MG63 (cell line): ENCODE results near the gene COL23A1. TPM values are rescaled to one million over a fixed set of nuclear protein-coding genes. Genes with fewer than 3 reads are reported as not detected.
A peak's percentile ranks its signal among the peaks of the same experiment; 100 is the strongest.

Source experiments
- DNase-seq: peaks from one replicate; pipeline ENCODE4 v3.0.0-alpha.2; 2020
- H3K27me3 ChIP-seq: fragments of 250-450 bp; sonication (Bioruptor Pico); 2 replicates; pipeline ENCODE4 v1.5.1; 2020; ENCODE audit warnings: mild to moderate bottlenecking, moderate library complexity
- H3K36me3 ChIP-seq: fragments of 250-450 bp; sonication (Bioruptor Pico); 2 replicates; pipeline ENCODE4 v1.5.1; 2020; ENCODE audit warnings: mild to moderate bottlenecking, moderate library complexity
- H3K4me3 ChIP-seq: fragments of 250-450 bp; sonication (Bioruptor Pico); 2 replicates; pipeline ENCODE4 v1.5.1; 2020; ENCODE audit warnings: mild to moderate bottlenecking, moderate library complexity
- H3K9me3 ChIP-seq: fragments of 250-450 bp; sonication (Bioruptor Pico); 2 replicates; pipeline ENCODE4 v1.5.1; 2020; ENCODE audit warnings: mild to moderate bottlenecking, moderate library complexity
- total RNA-seq: library from RNA; depleted of rRNA; stranded (reverse); fragments of >200 nt; shearing (Covaris generic); gene quantifications from 2 replicates; pipeline ENCODE4 v1.2.3, GENCODE V29; 2014; ENCODE audit warnings: low replicate concordance

Gene COL23A1
- total RNA-seq, 1 experiment from 2014 or later = 107 TPM

DNA sequence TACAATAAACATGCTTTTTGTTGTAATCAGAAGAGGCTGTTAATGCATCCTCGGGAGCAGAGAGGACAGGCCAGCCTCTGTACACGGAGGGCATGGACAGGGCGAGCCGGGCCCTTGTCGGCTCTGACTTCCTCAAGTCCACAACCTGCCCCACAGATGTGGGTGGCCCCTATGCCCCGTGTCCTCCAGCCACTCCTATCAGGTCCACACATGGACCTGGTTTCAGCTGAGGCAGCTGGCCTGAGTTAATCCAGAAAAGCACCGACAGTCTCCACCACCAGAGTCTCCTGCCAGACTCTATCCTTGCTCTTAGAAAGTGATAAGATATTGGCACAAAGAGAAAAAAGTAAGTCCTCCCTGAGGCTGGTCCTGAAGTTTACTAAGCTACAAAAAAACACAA lies 305.2 kb downstream of the COL23A1 start:
- Histone ChIP-seq H3K4me3 (no peak overlapping the region), H3K36me3 (peaks cover 49% of the 10 kb centered on the region), H3K9me3 (peaks cover 14% of the 10 kb centered on the region), H3K27me3 (no peaks in the 10 kb centered on the region)
- DNase-seq = no peak

DNA sequence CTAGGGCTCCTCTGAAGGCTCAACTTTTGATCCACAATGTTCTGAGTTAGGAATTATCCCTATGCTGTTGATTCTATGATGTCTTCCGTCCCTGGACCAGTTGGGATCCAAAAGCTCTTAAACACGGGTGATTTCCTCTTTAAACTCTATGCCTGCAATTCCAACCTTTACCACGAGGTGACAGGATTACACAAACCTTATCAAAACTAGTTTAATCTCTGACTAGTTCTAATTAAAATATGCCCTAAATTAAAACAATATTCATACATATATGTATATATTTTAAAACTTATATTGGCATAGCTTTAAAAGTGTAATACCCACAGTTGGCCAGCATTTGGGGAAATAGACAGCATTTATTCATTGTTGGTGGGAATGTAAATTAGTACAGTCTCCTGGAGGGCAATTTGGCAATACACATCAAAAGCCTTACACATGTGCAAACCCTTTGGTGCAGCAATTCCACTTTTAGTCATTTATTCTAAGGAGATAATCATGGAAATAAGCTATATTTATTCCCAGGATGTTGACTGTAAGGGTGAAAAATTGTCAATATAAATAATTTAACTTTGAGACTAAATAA lies 306.0 kb downstream of the COL23A1 start:
- Histone ChIP-seq H3K4me3 (no peak overlapping the region), H3K36me3 (peaks cover 48% of the 10 kb centered on the region), H3K9me3 (peaks cover 14% of the 10 kb centered on the region), H3K27me3 (no peaks in the 10 kb centered on the region)
- no peak for DNase-seq

DNA sequence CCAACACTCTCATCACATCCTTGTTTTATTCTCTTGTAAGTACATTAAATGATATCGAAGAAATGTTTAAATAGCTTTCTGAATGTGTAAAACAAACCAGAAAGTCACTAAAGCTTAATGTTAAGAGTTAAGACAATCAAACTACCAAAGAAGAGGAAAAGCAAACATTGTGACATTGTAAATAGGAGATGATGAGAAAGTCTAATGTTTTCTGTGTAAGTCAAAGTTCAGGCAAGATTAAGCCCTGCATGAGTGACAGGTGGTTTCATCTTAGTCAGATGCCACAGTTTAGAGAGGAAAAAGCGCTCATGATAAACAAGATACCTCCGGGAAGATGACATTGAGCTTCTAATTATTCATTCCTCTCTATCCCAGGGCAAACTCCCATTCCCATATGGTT lies 306.7 kb downstream of the COL23A1 start:
- H3K9me3 ChIP-seq = peaks cover 14% of the 10 kb centered on the region
- DNase-seq = no peak
- H3K27me3 ChIP-seq = no peaks in the 10 kb centered on the region
- H3K36me3 ChIP-seq = peaks cover 48% of the 10 kb centered on the region
- H3K4me3 ChIP-seq = no peak overlapping the region

DNA sequence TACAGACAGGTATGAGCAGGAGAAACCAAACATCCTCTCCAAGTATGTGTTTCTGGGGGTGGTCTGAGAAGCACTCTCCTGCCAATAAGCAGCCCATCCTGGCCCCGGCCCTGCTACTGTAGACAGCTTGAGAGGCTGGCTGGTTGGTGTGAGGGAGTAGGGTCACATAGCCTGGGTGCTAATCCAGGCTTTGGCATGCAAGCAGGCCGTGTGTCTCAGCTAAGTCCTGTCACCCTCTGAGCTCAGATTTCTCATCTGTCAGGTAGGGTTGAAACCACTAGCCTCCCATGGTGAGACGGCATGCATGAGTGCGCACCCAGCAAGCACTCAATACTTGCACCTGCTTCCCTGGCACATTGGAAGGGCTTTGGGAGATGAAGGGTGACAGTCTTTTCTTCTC lies 307.8 kb downstream of the COL23A1 start:
- H3K4me3 ChIP-seq = no peak overlapping the region
- H3K27me3 ChIP-seq = no peaks in the 10 kb centered on the region
- peaks cover 14% of the 10 kb centered on the region for H3K9me3 ChIP-seq
- H3K36me3 ChIP-seq = peaks cover 42% of the 10 kb centered on the region
- no peak for DNase-seq

DNA sequence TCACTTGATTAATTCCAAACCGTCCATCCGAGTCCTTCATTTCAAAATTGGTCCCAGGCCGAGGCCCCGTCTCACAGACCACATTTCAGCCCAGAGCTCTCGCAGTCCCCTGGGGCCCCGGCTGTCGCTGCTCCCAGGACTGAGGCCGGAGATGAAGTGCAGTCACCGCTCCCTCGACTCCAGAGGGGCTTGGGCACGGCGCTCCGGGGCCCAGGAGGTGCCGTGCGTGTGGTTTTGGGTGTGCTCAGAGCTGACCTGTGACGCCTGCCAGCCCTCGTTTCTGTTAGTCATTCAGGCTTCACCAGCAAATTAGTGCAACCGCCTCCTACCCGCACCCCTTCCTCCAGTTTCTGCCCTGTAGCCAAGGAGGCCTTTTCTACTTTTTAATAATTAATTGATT lies 308.9 kb downstream of the COL23A1 start:
- Histone ChIP-seq H3K4me3 (no peak overlapping the region), H3K27me3 (no peaks in the 10 kb centered on the region), H3K9me3 (peaks cover 19% of the 10 kb centered on the region), H3K36me3 (peaks cover 40% of the 10 kb centered on the region)
- peak; percentile 97 for DNase-seq

DNA sequence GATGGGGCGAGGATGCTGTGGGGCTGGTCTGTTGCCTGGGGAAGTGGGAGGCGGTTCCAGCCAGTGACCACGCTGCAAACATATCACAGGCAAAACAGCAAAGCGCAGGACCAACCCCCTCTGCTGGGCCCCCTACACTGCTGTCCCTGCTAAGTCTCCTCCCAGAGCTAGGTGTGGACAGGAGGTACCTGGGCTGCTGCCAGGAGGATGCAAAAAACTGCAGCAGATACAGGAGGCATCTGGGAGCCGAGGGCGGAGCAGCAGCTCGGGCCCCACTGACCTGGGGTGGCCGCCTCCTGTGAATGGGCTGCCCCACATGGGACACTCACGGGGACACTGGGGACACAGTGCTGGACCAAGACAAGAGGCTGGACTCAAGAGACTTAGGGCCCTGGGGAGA lies 309.6 kb downstream of the COL23A1 start:
- H3K27me3 ChIP-seq = no peaks in the 10 kb centered on the region
- H3K9me3 ChIP-seq = peaks cover 24% of the 10 kb centered on the region
- H3K4me3 ChIP-seq = no peak overlapping the region
- peak; percentile 38 for DNase-seq
- H3K36me3 ChIP-seq = peaks cover 42% of the 10 kb centered on the region

DNA sequence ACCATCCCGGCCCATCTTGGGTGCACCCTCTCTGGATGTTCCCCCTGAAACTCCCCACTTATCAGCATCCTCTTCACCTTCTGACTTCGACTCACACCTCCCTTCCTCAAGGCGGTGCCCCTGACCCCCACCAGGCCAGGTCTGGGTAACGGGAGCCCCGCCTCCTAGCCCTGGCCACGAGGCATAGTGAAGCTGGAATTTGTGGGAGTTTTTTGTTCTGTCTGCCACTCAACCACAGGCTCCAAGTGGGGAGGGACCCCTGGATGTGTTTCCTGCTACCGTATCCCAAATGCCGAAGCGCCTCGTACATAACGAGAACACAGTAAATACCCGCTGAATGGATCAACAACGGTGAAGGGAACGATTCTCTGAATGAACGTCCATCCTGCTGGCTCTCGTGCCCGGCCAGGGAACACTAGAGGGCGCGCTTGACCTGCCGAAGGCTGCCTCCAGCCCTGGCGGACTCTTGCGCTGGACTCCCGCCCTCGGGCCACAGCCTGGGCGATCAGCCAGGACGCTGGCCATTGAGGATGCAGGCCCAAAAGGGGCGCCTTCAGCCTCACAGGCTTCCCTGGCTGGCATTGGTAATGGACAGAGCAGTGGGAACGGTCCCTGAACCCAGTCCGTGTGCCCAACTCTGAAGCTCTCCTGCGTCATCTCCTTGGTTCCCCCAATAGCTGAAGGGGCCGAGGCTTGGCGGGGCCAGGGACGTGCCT lies 310.3 kb downstream of the COL23A1 start:
- peak; percentile 96 for DNase-seq
- Histone ChIP-seq H3K4me3 (no peak overlapping the region), H3K27me3 (no peaks in the 10 kb centered on the region), H3K36me3 (peaks cover 38% of the 10 kb centered on the region), H3K9me3 (peaks cover 27% of the 10 kb centered on the region)

DNA sequence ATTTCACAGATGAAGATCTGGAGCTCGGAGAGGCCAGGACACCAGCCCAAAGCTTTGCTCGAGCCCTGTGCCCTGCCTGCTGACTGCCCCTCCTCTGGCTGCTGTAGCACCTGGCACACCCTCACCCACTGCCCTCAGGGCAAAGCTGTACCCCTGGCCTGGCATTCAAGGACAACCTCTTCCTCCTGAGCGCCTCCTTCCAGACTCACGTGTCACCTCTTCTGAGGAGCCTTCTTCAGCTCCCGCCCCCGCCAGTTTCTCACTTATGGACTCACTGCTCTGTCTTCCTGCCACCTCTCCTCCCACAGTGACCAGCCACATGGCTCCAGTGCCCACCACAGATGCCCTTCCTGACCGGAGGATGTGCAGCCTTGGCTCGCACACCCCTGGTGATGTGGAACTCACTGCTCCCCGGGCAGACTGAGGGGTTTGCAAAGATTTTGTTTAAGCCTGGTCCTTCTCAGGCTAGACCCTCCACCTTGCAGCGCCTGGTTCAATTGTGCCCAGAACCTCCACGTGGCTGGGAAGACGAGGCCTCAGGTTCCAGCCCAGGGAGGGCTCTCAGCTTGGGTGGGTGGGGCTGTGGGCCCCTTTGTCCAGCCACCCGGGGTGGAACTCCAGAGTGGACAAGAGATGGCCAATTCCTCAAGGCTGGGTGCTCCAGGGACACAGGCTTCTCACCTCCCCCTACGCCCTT lies 311.0 kb downstream of the COL23A1 start:
- H3K36me3 ChIP-seq = peaks cover 32% of the 10 kb centered on the region
- H3K9me3 ChIP-seq = peaks cover 22% of the 10 kb centered on the region
- DNase-seq = no peak
- no peak overlapping the region for H3K4me3 ChIP-seq
- no peaks in the 10 kb centered on the region for H3K27me3 ChIP-seq

DNA sequence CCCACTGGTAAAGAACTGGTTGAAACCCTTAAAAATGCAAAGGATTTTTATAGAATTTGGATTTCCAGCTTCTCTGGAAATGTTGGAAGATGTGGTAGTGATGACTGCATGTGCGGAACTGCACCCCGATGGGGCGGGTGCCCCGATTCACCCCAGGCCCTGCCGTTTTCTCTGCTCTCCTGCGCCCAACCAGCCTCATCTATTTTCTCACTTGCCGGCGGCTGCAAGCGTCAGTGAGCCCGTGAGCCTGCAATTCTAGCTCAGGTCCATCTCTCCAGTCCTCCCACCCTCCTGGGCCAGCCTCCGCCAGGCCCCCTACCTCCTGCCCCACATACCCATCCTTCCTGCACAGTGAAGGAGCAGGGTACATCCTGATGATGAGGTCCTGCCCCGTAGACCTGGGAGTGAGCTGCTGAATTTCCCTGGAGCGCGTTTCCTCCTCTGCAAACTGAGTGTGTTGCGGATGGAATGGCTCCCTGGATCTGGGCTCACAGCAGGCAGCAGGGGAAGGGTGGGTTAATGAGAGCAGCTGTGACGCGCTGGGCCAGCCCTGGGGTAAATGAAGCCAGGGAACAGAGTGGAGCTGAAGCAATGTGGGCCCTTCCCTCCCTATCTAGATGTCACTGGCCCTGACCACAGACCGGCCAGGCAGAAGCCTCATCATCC lies 311.7 kb downstream of the COL23A1 start:
- Histone ChIP-seq H3K4me3 (no peak overlapping the region), H3K9me3 (peaks cover 15% of the 10 kb centered on the region), H3K27me3 (no peaks in the 10 kb centered on the region), H3K36me3 (peaks cover 26% of the 10 kb centered on the region)
- no peak for DNase-seq

DNA sequence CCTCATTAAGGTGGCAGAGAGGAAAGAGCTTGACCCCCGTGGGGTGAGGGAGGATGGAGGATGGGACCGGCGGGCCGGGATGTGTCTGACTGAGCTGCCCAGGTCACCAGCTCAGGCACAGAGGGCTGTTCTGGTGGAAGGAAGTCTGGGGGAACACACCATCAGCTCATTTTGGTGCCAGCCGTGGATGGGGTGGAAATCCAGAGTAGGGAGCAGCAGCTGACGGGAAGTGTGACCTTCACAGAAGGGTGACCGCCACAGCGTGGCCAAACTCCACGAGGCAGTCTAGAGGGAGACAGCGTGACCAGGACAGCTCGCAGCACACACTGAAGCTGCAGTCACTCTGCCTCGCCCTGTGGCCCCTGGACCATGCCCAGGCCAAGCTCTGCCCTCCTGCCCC lies 312.3 kb downstream of the COL23A1 start:
- Histone ChIP-seq H3K9me3 (peaks cover 14% of the 10 kb centered on the region), H3K4me3 (no peak overlapping the region), H3K36me3 (peaks cover 22% of the 10 kb centered on the region), H3K27me3 (no peaks in the 10 kb centered on the region)
- no peak for DNase-seq

DNA sequence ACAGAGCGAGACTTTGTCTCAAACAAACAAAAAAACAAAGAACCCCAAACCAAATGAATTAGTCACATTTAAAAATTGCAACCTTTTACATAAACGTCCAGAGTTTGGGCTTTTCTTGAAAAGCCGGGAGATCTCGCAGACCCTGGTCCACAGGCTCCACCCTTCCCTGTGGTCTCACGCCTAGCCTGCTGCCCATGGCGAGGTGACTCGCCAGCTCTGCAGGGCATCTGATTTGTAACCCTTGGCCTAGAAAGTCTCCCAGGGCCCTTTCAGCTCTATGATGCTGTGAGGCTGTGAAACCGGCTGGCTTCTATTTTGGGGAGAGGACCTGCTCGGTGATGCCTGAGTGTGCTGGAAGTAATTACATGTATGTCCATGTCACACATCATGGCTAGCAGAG lies 312.8 kb downstream of the COL23A1 start:
- DNase-seq = no peak
- H3K4me3 ChIP-seq = no peak overlapping the region
- peaks cover 14% of the 10 kb centered on the region for H3K9me3 ChIP-seq
- H3K27me3 ChIP-seq = no peaks in the 10 kb centered on the region
- H3K36me3 ChIP-seq = peaks cover 22% of the 10 kb centered on the region; the same call in 1 of the 2 replicates

DNA sequence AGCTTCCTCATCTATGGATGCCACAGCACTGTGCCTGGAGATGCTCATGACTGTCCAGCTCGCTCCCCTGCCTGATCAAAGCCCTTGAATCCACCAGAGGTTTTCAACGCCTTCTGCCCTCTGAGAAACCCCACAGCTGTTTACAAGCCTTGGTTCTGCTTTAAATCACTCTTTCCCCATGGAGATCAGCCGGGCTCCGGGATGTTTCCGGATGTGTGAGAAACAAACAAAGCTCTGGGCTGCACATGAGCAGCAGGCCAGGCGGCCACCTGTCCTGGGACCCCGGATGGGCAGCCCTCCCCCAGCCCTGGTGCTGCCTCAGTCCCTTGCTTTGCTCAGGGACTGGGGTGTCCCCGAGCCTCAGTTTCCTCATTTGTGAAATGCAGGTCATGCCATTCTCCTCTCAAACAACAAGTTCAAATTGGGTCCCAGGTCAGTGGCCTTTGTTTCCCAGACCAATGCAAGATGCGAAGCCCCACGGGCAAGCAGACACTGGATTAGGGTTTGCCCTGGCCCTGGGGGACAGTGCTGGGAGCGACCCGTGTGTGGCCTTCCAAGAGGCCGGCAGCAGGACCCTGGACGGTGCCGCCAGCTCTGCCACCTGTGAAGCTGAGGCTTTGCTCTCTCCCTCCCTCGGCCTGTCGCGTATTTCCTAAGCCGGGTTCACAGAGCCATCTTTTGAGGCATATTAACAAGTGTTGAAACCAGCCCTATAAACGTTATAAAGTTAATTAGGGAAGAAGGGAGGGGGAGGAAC lies 315.2 kb downstream of the COL23A1 start:
- no peak overlapping the region for H3K4me3 ChIP-seq
- no peak for DNase-seq
- H3K36me3 ChIP-seq = peaks cover 22% of the 10 kb centered on the region
- no peaks in the 10 kb centered on the region for H3K27me3 ChIP-seq
- peaks cover 14% of the 10 kb centered on the region for H3K9me3 ChIP-seq

DNA sequence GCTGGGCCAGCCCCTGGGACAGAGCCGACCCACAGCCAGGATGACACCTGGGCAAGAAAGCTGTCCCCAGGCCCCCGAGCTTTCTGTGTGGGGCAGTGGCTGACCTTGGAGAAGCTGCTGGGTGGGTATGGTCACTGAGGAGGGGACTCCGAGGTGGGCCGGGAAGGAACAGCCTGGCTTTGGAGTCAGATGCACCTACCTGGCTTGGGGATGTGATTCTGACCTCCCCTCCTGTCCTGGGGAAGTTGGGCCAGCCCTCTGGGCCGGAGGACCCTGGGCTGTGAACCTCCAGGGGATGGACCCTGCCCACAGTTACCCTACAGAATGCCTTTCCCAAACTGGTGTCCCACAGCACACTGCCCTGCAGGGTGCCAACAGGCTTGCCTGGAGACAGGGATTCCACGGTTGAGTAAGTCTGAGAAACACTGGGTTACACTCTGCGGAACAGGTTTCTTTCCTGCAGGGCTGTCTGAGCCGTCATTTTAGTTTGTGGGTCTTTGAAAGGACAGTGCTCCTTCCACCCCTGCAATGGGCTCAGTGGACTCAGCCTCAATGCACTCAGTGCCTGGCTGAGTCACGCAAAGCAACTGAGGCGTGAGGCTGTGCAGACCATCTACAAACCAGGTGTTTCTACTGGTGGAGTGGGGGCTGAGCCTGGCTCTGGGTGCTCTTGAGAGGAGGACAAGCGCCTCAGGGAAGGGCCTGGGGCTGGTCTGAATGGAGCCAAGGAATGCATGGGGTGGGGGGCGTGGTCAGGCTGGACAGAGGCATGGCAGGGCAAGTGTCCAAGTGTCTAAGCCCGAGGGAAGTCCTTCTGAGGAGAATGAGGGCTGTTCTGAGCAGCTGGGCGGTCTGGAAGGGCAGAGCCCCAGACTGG lies 316.3 kb downstream of the COL23A1 start:
- DNase-seq = peak; percentile 63
- Histone ChIP-seq H3K36me3 (peaks cover 23% of the 10 kb centered on the region), H3K9me3 (peaks cover 14% of the 10 kb centered on the region), H3K4me3 (no peak overlapping the region), H3K27me3 (no peaks in the 10 kb centered on the region)

DNA sequence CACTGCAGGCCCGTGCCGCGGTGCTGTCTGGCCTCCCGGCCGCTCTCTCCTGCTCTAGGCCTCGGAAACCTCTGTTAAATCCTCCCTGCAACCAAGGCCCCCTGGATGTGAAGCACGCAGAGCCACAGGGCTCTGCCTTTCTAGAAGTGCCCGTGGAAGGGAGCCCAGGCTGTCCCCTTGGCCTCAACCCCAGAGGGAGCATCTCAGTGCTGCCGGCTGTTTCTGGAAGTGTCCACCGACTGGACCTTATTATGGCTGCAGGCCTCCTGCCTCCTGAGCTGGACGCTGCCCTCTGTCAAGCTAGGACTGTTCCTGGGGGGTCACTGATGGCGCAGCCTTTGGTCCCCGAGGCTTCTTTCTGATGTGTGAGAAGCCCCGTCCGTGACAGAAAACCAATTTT lies 317.2 kb downstream of the COL23A1 start:
- no peak overlapping the region for H3K4me3 ChIP-seq
- H3K36me3 ChIP-seq = peaks cover 30% of the 10 kb centered on the region
- peaks cover 14% of the 10 kb centered on the region for H3K9me3 ChIP-seq
- no peak for DNase-seq
- no peaks in the 10 kb centered on the region for H3K27me3 ChIP-seq

DNA sequence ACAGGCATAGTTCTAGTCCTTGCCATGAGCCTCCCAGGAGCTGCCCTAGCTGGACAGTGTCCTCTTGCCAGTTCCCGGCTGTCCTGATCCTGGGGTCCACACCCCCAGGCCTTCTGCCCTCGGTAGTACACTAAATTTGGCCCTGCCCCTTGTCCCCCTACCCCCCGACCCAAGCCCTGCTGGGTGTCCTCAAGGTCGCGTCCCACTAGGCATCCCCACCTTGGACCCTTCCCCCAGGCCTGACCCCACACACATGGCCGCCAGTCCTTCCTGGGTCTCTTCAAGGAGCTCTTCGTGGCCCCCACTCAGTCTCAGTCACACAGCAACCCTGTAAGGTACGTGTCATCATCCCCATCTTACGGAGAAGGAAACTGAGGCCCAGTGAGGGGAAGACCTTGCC lies 317.6 kb downstream of the COL23A1 start:
- H3K9me3 ChIP-seq = peaks cover 14% of the 10 kb centered on the region
- no peak for DNase-seq
- no peaks in the 10 kb centered on the region for H3K27me3 ChIP-seq
- H3K36me3 ChIP-seq = peaks cover 32% of the 10 kb centered on the region
- H3K4me3 ChIP-seq = no peak overlapping the region
